B cell (primary cell): ENCODE data around the gene RAE1.

Experiments
- CTCF ChIP-seq: fragments of 200-600 bp; IDR thresholded peaks from one replicate; pipeline ENCODE4 v1.8.0; 2022; ENCODE audit warnings: antibody characterized with exemption, mild to moderate bottlenecking
- EZH2 ChIP-seq: IDR thresholded peaks from 2 replicates; pipeline ENCODE4 v1.6.1; 2012; ENCODE audit warnings: borderline replicate concordance, low read depth, mild to moderate bottlenecking, moderate library complexity, low read length; ENCODE audit not compliant: insufficient read depth, poor library complexity, severe bottlenecking

- TF ChIP-seq CTCF (peak; percentile 59), EZH2 (no peak)
Observed at GRCh38 chr20:57388953-57389694, 38.1 kb downstream of the RAE1 start.
